ENCODE data around the gene SLC13A3. TPM values are rescaled to one million over a fixed set of nuclear protein-coding genes. Genes with fewer than 3 reads are reported as not detected.

The SLC13A3 gene
- total and polyA plus RNA-seq, 4 donors: 8.8 to 303 (median 51.6) TPM

GRCh38 chr20:46539113-46539512 lies 112.1 kb downstream of the SLC13A3 start:
- no peaks in the 10 kb centered on the region for H3K9me3 ChIP-seq (ENCODE audit: control insufficient read depth, insufficient read depth, low read length)
- 89% methylated on average over 1 of the region's 2 CpGs for WGBS (ENCODE audit: insufficient coverage)
- no peaks in the 10 kb centered on the region for H3K4me1 ChIP-seq (ENCODE audit: control insufficient read depth, insufficient read depth, low read length)
- DNase-seq (ENCODE audit: low read depth in 4 of 6, low spot score in 6 of 6): no peak
- H3K36me3 ChIP-seq (ENCODE audit: control insufficient read depth, insufficient read depth, low read length): no peaks in the 10 kb centered on the region
- H3K27ac ChIP-seq (ENCODE audit: low read depth, low read length): no peak overlapping the region
- H3K27me3 ChIP-seq (ENCODE audit: control insufficient read depth, insufficient read depth, low read length): no peaks in the 10 kb centered on the region
- no peak overlapping the region for H3K4me3 ChIP-seq (ENCODE audit: low read depth, low read length)

- no peaks in the 10 kb centered on the region for H3K36me3 ChIP-seq (ENCODE audit: control insufficient read depth, insufficient read depth, low read length)
- H3K4me3 ChIP-seq (ENCODE audit: low read depth, low read length): no peak overlapping the region
- no peaks in the 10 kb centered on the region for H3K27me3 ChIP-seq (ENCODE audit: control insufficient read depth, insufficient read depth, low read length)
- no peak overlapping the region for H3K27ac ChIP-seq (ENCODE audit: low read depth, low read length)
- WGBS (ENCODE audit: insufficient coverage): 89% methylated on average over 3 of the region's 4 CpGs
- no peak for DNase-seq (ENCODE audit: low read depth in 4 of 6, low spot score in 6 of 6)
- no peaks in the 10 kb centered on the region for H3K9me3 ChIP-seq (ENCODE audit: control insufficient read depth, insufficient read depth, low read length)
- no peaks in the 10 kb centered on the region for H3K4me1 ChIP-seq (ENCODE audit: control insufficient read depth, insufficient read depth, low read length)
These were observed 120.6 kb downstream of the SLC13A3 start for GRCh38 chr20:46530640-46531039.

- Histone ChIP-seq H3K4me1 (ENCODE audit: control insufficient read depth, insufficient read depth, low read length) (no peaks in the 10 kb centered on the region), H3K36me3 (ENCODE audit: control insufficient read depth, insufficient read depth, low read length) (no peaks in the 10 kb centered on the region), H3K27me3 (ENCODE audit: control insufficient read depth, insufficient read depth, low read length) (no peaks in the 10 kb centered on the region), H3K4me3 (ENCODE audit: low read depth, low read length) (no peak overlapping the region), H3K9me3 (ENCODE audit: control insufficient read depth, insufficient read depth, low read length) (no peaks in the 10 kb centered on the region), H3K27ac (ENCODE audit: low read depth, low read length) (no peak overlapping the region)
- DNase-seq (ENCODE audit: low read depth in 4 of 6, low spot score in 6 of 6): no peak
- WGBS (ENCODE audit: insufficient coverage): no CpG with 5 or more reads among the region's 2 CpGs
These were observed 127.4 kb downstream of the SLC13A3 start for GRCh38 chr20:46523696-46524328.

- Histone ChIP-seq H3K27me3 (ENCODE audit: control insufficient read depth, insufficient read depth, low read length) (no peaks in the 10 kb centered on the region), H3K36me3 (ENCODE audit: control insufficient read depth, insufficient read depth, low read length) (no peaks in the 10 kb centered on the region), H3K4me1 (ENCODE audit: control insufficient read depth, insufficient read depth, low read length) (no peaks in the 10 kb centered on the region), H3K27ac (ENCODE audit: low read depth, low read length) (no peak overlapping the region), H3K9me3 (ENCODE audit: control insufficient read depth, insufficient read depth, low read length) (no peaks in the 10 kb centered on the region), H3K4me3 (ENCODE audit: low read depth, low read length) (no peak overlapping the region)
- WGBS (ENCODE audit: insufficient coverage): 82% methylated on average over 4 of the region's 5 CpGs
- DNase-seq (ENCODE audit: low read depth in 4 of 6, low spot score in 6 of 6): no peak
These were observed 128.2 kb downstream of the SLC13A3 start for GRCh38 chr20:46523108-46523507.

GRCh38 chr20:46520976-46521579 lies 130.2 kb downstream of the SLC13A3 start:
- WGBS (ENCODE audit: insufficient coverage): 33% methylated on average over 3 of the region's 4 CpGs
- no peaks in the 10 kb centered on the region for H3K4me1 ChIP-seq (ENCODE audit: control insufficient read depth, insufficient read depth, low read length)
- H3K4me3 ChIP-seq (ENCODE audit: low read depth, low read length): no peak overlapping the region
- H3K27ac ChIP-seq (ENCODE audit: low read depth, low read length): no peak overlapping the region
- DNase-seq (ENCODE audit: low read depth in 4 of 6, low spot score in 6 of 6): peak; percentile 10 to 90 (median 44)
- H3K36me3 ChIP-seq (ENCODE audit: control insufficient read depth, insufficient read depth, low read length): no peaks in the 10 kb centered on the region
- no peaks in the 10 kb centered on the region for H3K27me3 ChIP-seq (ENCODE audit: control insufficient read depth, insufficient read depth, low read length)
- no peaks in the 10 kb centered on the region for H3K9me3 ChIP-seq (ENCODE audit: control insufficient read depth, insufficient read depth, low read length)

DNA sequence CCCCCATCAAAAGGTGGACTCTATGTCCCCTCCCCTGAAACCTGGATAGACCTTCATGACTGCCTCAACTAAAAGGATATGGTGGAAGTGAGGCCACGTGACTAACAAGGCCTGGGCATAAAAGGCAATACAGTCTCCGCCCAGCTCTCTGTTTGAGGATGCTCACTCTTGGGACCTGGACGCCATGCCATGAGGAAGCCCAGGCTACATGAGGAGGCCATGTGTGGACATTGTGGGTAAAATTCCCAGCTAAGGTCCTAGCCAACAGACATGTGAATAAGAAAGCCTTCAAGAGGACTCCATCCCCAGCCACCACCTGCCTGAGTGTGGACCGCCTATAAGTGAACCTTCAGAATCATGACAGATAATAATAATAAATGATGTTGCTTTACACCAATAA lies 130.7 kb downstream of the SLC13A3 start:
- H3K36me3 ChIP-seq (ENCODE audit: control insufficient read depth, insufficient read depth, low read length): no peaks in the 10 kb centered on the region
- H3K27me3 ChIP-seq (ENCODE audit: control insufficient read depth, insufficient read depth, low read length): no peaks in the 10 kb centered on the region
- H3K4me3 ChIP-seq (ENCODE audit: low read depth, low read length): no peak overlapping the region
- no peaks in the 10 kb centered on the region for H3K4me1 ChIP-seq (ENCODE audit: control insufficient read depth, insufficient read depth, low read length)
- no peak overlapping the region for H3K27ac ChIP-seq (ENCODE audit: low read depth, low read length)
- H3K9me3 ChIP-seq (ENCODE audit: control insufficient read depth, insufficient read depth, low read length): no peaks in the 10 kb centered on the region
- no peak for DNase-seq (ENCODE audit: low read depth in 4 of 6, low spot score in 6 of 6)
- 85% methylated on average over 3 of the region's 4 CpGs for WGBS (ENCODE audit: insufficient coverage)

DNA sequence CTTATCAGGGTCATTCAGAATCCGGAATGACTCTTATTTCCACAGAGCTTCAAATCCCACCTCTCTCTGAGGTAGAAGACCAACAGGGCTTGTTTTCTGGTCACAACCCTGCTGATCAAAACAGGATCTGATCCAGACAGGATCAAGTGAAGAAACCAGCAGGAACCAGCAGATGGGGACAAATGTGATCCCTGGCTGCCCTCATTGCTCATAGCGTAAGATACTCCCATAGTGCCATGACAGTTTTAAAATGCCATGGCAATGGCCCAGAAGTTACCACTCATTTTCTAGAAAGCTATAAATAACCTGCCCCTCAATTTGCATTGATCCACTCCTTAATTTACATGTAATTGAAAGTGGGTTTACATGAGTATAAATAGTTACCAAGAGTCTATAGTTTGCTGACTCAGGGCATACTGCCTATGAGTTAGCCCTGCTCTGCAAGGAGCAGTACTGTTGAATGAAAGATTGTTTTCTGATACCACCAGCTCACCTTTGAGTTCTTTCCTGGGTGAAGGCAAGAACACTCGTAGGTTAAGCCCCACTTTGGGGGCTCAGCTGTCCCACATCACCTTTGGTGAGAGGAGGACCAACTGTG lies 131.7 kb downstream of the SLC13A3 start:
- H3K36me3 ChIP-seq (ENCODE audit: control insufficient read depth, insufficient read depth, low read length): no peaks in the 10 kb centered on the region
- no peaks in the 10 kb centered on the region for H3K4me1 ChIP-seq (ENCODE audit: control insufficient read depth, insufficient read depth, low read length)
- WGBS (ENCODE audit: insufficient coverage): 57% methylated on average over 1 of the region's 3 CpGs
- no peaks in the 10 kb centered on the region for H3K9me3 ChIP-seq (ENCODE audit: control insufficient read depth, insufficient read depth, low read length)
- H3K4me3 ChIP-seq (ENCODE audit: low read depth, low read length): no peak overlapping the region
- DNase-seq (ENCODE audit: low read depth in 4 of 6, low spot score in 6 of 6): no peak
- H3K27ac ChIP-seq (ENCODE audit: low read depth, low read length): no peak overlapping the region
- H3K27me3 ChIP-seq (ENCODE audit: control insufficient read depth, insufficient read depth, low read length): no peaks in the 10 kb centered on the region

DNA sequence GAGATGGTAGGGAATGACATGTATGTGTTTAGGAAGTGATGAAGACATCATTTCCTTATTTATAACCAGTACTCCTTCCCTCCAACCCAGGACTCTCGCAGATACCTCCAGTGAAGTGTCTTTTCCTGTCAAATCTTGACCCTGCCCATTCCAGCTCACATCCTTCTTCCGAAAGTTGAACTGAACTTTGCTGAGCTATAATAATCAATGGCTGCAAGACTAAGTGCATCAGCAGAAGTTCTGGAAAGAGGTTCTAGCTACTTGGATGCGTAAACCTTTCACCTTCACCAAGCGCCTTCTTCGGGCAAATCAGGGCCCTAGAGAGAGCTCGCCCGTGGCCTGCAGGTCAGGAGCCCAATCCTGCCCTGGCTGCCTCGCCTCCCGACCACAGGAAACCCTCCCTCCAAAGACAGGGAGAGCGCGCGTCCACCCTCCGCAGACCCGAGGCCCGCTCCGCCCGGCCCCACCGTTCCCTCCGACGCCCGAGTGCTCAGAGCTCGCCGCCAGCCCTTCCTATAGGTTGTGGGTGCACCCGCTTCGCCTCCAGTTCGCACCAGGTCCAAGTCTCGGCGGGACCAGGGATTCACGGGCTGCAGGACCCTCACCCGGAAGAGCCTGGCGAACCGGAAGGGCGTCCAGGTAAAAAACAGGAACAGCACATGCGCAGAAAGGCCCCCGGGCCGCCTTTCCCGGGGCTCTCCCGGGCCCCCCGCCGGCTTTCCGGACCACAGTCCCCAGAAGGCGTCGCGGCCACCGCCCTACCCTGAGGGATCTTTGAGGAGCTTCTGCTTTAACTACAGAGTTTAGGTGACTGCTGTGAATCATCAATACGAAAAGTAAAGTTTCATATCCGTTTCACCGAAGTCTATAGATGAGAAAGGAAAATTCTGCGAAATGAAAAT lies 138.1 kb downstream of the SLC13A3 start, which contains the start of gene ZNF334:
Gene ZNF334, minus strand, starts transcription at position 617 of the 902 bp plus-strand sequence. CDS start 1,457 bp downstream, outside the sequence.
- no peaks in the 10 kb centered on the region for H3K27me3 ChIP-seq (ENCODE audit: control insufficient read depth, insufficient read depth, low read length)
- peak within 1 kb of the TSS; percentile 88 for H3K4me3 ChIP-seq (ENCODE audit: low read depth, low read length)
- 3% methylated on average over 42 of the region's 49 CpGs for WGBS (ENCODE audit: insufficient coverage)
- H3K4me1 ChIP-seq (ENCODE audit: control insufficient read depth, insufficient read depth, low read length): no peaks in the 10 kb centered on the region
- DNase-seq (ENCODE audit: low read depth in 4 of 6, low spot score in 6 of 6): peak; percentile 72 to 97 (median 84)
- peak within 1 kb of the TSS; percentile 54 for H3K27ac ChIP-seq (ENCODE audit: low read depth, low read length)
- no peaks in the 10 kb centered on the region for H3K9me3 ChIP-seq (ENCODE audit: control insufficient read depth, insufficient read depth, low read length)
- no peaks in the 10 kb centered on the region for H3K36me3 ChIP-seq (ENCODE audit: control insufficient read depth, insufficient read depth, low read length)

DNA sequence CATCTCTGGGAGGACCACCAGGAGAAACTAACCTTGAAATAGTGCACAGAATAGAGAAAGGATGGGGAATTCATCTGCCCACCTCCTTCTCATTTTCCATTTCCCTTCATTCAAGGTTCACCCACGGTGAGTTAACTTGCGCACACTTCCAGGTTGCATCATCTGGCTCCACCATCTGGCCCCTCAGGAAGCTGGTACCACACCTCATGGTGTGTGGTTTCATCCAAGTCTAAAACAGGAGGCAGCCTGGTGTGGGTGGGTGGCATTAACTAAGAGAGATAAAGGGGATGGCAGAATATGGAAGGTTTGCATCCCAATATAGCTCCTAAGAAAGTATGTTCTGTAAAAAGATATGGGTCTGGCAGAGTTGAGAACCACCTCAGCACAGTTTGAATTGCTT lies 141.7 kb downstream of the SLC13A3 start:
- Histone ChIP-seq H3K9me3 (ENCODE audit: control insufficient read depth, insufficient read depth, low read length) (no peaks in the 10 kb centered on the region), H3K27ac (ENCODE audit: low read depth, low read length) (no peak overlapping the region)
- 90% methylated on average over 2 of the region's 2 CpGs for WGBS (ENCODE audit: insufficient coverage)

More for the DNA sequence above, 141.7 kb downstream of the SLC13A3 start:
- Histone ChIP-seq H3K36me3 (ENCODE audit: control insufficient read depth, insufficient read depth, low read length) (no peaks in the 10 kb centered on the region), H3K27me3 (ENCODE audit: control insufficient read depth, insufficient read depth, low read length) (no peaks in the 10 kb centered on the region), H3K4me1 (ENCODE audit: control insufficient read depth, insufficient read depth, low read length) (no peaks in the 10 kb centered on the region), H3K4me3 (ENCODE audit: low read depth, low read length) (no peak overlapping the region)
- no peak for DNase-seq (ENCODE audit: low read depth in 4 of 6, low spot score in 6 of 6)

All from spinal cord (tissue), 10 donors.